ENCODE results near the gene STARD6.

DNA sequence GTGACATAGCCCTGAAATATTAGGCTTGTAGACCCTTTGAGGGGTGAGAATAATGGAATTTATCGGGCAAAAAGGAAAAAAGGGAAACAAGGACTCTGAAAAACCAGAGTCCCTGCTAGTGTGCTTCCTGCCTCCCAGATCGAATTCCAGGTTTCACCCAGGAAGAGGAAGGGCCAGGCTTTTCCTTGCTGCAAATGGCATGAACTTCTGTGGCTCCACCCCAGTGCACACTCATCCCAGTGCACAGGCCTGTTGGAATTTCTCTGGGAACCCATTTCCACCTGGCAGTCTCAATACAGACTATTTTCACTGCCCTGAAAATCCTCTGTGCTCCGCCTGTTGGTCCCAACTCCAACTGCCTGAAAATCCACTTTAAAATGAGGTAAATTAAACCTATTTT, 30.0 kb upstream of the STARD6 start:
- TF ChIP-seq, protein P1, sequence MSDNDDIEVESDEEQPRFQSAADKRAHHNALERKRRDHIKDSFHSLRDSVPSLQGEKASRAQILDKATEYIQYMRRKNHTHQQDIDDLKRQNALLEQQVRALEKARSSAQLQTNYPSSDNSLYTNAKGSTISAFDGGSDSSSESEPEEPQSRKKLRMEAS (IDR thresholded peaks at IDR 0.05) = no peak
- no peak for TF ChIP-seq TAF1 (conservative IDR thresholded peaks at IDR 0.05)
- TF ChIP-seq, protein P2, sequence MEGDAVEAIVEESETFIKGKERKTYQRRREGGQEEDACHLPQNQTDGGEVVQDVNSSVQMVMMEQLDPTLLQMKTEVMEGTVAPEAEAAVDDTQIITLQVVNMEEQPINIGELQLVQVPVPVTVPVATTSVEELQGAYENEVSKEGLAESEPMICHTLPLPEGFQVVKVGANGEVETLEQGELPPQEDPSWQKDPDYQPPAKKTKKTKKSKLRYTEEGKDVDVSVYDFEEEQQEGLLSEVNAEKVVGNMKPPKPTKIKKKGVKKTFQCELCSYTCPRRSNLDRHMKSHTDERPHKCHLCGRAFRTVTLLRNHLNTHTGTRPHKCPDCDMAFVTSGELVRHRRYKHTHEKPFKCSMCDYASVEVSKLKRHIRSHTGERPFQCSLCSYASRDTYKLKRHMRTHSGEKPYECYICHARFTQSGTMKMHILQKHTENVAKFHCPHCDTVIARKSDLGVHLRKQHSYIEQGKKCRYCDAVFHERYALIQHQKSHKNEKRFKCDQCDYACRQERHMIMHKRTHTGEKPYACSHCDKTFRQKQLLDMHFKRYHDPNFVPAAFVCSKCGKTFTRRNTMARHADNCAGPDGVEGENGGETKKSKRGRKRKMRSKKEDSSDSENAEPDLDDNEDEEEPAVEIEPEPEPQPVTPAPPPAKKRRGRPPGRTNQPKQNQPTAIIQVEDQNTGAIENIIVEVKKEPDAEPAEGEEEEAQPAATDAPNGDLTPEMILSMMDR (IDR thresholded peaks at IDR 0.05; ENCODE audit: low read depth, low read length, missing input control) = no peak
- TF ChIP-seq JUND (IDR thresholded peaks at IDR 0.05) = no peak
- no peak for TF ChIP-seq RXRA (IDR thresholded peaks at IDR 0.05)
- TF ChIP-seq, protein P3, sequence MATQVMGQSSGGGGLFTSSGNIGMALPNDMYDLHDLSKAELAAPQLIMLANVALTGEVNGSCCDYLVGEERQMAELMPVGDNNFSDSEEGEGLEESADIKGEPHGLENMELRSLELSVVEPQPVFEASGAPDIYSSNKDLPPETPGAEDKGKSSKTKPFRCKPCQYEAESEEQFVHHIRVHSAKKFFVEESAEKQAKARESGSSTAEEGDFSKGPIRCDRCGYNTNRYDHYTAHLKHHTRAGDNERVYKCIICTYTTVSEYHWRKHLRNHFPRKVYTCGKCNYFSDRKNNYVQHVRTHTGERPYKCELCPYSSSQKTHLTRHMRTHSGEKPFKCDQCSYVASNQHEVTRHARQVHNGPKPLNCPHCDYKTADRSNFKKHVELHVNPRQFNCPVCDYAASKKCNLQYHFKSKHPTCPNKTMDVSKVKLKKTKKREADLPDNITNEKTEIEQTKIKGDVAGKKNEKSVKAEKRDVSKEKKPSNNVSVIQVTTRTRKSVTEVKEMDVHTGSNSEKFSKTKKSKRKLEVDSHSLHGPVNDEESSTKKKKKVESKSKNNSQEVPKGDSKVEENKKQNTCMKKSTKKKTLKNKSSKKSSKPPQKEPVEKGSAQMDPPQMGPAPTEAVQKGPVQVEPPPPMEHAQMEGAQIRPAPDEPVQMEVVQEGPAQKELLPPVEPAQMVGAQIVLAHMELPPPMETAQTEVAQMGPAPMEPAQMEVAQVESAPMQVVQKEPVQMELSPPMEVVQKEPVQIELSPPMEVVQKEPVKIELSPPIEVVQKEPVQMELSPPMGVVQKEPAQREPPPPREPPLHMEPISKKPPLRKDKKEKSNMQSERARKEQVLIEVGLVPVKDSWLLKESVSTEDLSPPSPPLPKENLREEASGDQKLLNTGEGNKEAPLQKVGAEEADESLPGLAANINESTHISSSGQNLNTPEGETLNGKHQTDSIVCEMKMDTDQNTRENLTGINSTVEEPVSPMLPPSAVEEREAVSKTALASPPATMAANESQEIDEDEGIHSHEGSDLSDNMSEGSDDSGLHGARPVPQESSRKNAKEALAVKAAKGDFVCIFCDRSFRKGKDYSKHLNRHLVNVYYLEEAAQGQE (IDR thresholded peaks at IDR 0.05) = no peak
